ENCODE data around the gene ACP3.
"Not testable (repeated sequence)": the region's sequence is repeated elsewhere in the genome, so short reads cannot be mapped to it uniquely, and the experiment has no call there.

ACP3 gene

GRCh38 chr3:132362329-132362728, 45.1 kb downstream of the ACP3 start:
- DNase-seq (ENCODE audit: low spot score), result no peak

DNA sequence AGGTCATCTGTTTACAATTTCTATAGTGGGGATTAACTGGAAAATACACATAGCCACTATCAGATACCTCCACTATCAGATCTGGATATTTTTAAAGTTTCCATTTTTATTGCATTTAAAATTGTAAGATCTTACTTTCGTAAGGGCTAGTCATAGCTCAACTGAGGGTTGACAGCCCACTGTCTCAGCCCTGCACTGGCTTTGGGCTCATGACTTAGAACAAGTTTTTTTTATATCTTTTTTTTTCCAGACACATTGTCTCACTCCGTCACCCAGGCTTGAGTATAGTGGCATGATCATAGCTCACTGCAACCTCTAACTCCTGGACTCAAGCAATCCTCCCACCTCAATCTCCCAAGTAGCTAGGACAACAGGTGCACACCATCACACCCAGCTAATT, 51.3 kb downstream of the ACP3 start:
- no peak for DNase-seq (ENCODE audit: low spot score)

DNA sequence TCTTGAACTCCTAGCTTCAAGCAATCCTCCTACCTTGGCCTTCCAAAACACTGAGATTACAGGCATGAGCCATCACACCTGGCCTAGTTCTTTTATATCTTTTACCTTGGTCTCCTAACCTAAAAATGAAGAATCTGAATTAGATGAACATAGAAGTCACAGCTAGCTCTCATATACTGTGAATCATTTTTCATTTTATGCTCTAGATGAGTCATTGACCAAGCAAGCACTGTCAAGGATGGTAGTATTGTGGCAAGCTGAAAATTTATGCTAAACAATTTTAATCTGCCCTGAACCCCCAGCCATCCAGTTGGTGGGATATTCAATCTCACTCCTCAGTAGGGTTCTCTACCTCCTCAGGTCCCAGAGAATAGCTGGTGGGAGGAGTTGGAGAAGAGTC, 51.8 kb downstream of the ACP3 start:
- no peak for DNase-seq (ENCODE audit: low spot score)

DNA sequence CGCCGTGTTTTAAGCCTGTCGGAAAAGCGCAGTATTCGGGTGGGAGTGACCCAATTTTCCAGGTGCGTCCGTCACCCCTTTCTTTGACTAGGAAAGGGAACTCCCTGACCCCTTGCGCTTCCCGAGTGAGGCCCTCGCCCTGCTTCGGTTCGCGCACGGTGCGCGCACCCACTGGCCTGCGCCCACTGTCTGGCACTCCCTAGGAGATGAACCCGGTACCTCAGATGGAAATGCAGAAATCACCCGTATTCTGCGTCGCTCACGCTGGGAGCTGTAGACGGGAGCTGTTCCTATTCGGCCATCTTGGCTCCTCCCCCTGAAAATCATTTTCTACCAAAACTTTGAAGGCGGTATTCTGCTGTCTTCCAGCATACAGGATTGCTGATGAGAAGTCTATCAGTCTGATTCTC, 59.7 kb downstream of the ACP3 start:
- DNase-seq (ENCODE audit: low spot score), result not testable (repeated sequence)

DNA sequence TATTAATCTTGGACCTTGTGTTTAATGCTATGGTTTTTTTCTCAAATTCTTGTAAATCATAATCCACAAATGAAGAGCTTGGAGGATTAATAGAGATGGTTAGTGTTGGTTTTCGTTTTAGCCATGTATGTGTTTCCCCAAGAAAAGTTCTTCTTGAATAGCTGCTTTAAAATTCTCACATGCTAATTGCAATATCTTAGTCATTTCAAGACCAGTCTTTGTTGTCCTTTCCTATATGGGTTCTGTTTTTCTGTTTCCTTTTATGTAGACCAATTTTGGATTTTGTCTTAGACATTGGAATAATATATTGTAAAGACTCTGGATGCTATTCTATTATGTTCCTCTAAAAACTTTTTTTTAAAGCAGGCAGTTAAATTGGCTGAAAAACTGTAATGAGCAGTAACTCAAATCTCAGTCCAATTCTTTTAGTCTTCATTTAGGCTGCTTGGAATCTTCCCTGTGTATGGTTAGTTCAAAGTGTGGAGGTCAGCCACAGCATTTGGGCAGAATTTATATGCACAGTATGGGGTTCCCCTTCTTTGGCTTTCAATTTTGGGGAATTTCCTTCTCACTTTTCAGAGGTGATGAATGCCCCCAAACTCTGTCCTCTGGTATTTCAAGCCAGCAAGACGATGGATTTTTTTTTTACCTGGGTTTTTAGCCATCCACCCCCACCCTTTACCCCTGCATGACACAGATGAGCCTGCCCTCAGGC, 61.0 kb downstream of the ACP3 start:
- DNase-seq (ENCODE audit: low spot score), result no peak

DNA sequence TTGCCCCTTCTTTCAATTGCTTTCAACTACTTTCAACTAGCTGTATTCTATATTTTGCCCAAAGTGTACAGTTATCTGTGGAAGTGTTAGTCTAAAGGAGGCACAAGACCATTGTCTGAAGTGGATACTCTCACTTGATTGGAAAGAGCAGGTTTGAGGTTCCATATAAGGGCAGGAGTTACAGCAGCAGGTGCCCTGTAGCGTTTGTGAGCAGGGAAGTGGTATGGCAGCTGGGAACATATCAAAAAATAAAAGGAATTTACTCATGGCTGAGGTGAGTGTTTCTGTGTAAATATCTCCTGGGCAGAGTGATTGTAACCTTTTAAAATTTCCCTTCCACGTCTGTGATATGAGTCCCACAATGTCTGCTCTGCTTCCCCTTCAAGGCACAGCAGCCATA, 61.6 kb downstream of the ACP3 start:
- no peak for DNase-seq (ENCODE audit: low spot score)

DNA sequence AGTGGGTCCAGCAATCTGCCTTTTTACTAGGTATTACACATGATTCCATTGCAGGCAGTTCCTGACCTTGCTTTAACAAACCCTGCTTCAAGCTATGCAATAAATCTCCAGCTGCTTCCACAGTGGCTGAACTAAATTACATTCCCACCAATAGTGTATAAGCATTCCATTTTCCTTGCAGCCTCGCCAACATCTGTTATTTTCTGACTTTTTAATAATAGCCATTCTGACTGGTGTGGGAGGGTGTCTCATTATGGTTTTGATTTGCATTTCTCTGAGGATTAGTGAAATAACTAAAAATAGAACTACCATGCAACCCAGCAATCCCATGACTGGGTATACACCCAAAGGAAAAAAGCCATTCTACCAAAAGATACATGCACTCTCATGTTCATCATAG, 63.7 kb downstream of the ACP3 start:
- no peak for DNase-seq (ENCODE audit: low spot score)

- DNase-seq (ENCODE audit: low spot score), result no peak
Measured at GRCh38 chr3:132381348-132381944, 64.2 kb downstream of the ACP3 start.

DNA sequence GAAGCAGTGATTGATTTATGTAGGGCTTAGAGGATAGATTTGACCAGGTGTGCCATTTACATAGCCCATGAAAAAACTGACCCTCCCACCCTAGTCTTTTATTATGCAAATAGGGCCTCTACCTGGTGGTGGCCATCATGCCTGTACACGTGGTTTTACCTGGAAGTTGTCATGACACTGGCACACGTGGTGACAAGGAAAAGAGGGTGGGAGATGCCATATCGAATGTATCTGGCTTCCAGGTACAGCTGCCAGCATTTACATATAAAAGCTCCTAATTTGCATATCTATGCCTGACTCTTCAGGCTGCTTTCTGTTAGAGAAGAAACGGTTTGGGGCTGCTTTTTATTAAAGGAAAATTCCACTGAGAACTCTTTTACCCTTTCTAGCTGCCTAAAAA, 65.1 kb downstream of the ACP3 start:
- DNase-seq (ENCODE audit: low spot score), result no peak

- DNase-seq (ENCODE audit: low spot score), result no peak
Measured at GRCh38 chr3:132382688-132383194, 65.5 kb downstream of the ACP3 start.

DNA sequence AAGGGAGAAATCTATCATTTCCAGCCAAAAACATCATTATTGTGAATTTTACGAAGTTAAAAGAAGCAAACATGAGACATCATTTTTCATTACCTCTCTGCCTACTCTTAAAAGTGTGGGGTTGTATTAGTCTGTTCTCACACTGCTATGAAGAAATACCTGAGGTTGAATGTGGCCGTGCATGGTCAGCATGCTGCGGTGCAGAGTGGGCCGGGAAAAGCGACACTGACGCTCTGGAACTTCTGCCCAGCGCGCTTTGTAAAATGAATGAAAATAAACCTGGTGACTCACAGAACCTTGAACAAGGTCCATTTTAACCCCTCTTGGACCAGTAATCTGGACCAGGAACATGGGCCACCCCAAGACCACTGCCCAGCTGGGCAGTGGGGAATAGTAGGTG, 69.1 kb downstream of the ACP3 start:
- no peak for DNase-seq (ENCODE audit: low spot score)

DNA sequence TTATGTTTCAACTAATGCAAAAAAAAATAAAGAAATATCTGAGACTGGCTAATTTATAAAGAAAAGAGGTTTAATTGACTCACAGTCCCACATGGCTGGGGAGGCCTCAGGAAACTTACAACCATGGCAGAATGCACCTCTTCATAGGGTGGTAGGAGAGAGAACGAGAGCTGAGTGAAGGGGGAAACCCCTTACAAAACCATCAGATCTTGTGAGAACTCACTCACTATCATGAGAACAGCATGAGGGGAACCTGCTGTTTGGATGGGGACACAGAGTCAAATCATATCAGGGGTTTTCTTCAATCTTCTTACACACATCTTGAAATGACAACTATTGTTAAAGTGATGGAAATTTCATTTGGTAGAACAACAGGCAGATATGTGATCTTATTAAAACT, 75.5 kb downstream of the ACP3 start:
- DNase-seq (ENCODE audit: low spot score), result not testable (repeated sequence)

DNA sequence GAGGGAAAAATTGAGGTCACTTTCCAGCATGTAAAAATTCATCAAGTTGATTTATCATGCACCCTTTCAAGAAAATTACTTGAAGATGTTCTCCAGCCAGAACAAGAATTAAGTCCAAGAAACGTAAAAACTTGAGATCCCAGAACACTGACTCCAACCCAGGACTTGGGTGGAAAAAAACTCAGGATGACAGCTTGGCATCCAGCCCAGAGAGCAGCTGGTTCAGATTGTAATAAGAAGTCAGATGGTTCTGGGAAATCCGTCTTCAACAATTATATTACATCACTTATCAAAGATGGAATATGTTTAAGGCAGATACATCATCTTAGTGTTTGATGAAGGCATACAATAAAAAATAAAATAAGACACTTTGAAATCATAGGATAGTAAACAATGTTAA, 77.1 kb downstream of the ACP3 start:
- no peak for DNase-seq (ENCODE audit: low spot score)

GRCh38 chr3:132395126-132395525, 77.9 kb downstream of the ACP3 start:
- no peak for DNase-seq (ENCODE audit: low spot score)

DNA sequence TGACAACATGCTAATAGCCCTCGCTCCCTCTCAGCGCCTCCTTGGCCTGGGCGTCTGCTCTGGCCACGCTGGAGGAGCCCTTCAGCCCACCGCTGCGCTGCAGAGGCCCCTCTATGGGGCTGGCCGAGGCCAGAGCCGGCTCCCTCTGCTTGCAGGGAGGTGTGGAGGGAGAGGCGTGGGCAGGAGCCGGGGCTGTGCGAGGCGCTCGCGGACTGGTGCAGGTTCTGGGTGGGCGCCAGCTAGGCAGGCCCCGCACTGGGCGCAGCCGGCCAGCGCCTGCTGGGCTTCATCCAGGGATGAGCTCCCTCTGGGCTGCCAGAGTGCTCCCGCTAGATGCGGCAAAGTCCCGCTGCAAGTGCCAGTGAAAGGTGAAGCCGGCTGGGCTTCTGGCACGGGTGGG, 79.0 kb downstream of the ACP3 start:
- no peak for DNase-seq (ENCODE audit: low spot score)

- not testable (repeated sequence) for DNase-seq (ENCODE audit: low spot score)
Measured at GRCh38 chr3:132396776-132397175, 79.6 kb downstream of the ACP3 start.

- DNase-seq (ENCODE audit: low spot score), result peak; percentile 76
Measured at GRCh38 chr3:132399054-132399929, 82.1 kb downstream of the ACP3 start.

DNA sequence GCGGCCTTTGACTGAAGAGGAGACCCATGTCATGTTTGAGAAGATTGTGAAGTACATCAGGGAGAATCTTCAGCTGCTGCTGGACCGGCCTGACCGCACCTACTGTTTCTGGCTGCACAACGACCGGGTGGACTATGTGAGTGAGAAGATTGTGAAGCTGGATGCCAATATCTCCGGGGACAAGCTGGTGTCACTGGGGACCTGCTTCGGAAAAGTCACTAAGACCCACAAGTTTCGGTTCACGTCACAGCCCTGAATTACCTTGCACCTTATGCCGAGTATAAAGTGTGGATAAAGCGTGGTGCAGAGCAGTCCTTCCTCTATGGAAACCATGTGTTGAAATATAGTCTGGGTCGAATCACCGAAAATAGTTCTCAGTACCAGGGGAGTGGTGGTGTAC, 84.0 kb downstream of the ACP3 start:
- DNase-seq (ENCODE audit: low spot score), result no peak

- no peak for DNase-seq (ENCODE audit: low spot score)
Measured at GRCh38 chr3:132404276-132404675, 87.1 kb downstream of the ACP3 start.

GRCh38 chr3:132405188-132405587, 88.0 kb downstream of the ACP3 start:
- no peak for DNase-seq (ENCODE audit: low spot score)

DNA sequence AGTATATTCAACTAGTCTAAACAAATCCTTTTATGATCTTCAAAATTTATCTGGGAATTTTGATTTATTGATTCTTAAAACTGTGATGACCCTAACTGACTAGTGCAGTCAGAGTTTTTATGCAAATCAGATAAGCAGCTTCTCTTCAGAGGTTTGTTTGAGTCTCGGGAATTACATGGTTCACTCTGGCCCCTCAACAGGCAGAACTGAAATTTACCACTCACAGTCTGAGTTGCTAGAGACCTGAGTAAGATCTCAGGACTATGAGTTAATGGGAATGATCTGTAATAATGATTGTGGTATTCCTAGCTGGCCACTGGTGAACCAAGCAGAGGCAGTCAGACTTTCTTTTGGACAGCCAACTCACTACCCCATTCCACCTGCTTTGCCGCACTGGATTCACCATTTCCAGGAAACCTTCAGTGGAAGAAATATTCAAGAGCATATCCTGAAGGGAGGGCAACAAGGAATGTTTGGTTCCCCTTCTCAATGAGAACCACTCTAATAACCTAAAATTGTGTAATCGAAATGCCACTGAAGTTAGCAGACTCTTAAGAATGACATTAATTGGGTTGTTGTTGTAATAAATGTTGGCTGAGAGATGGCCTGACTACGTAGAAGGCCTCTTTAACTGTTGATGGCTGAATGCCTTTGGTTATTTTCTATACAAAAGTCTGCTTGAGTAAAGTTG, 88.5 kb downstream of the ACP3 start:
- DNase-seq (ENCODE audit: low spot score), result no peak

DNA sequence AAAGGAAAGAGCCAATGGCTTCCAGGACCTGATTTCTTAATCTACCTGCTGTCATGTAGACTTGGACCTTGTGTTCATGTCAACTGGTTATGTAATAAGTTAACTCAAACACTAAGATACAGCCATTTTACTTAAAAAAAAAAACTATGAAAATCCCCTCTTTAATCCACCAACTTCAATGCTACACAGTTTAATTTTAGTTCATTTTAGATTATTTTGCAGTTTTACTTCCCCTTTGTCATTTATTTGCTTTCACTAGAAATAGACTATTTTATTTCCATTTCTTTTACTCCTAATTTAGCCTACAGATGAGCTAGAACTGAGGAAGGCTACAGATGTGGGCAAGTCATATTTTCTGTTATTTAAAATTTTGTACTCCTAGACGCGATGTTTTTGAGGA, 89.4 kb downstream of the ACP3 start:
- no peak for DNase-seq (ENCODE audit: low spot score)

Measured in COLO829 (cell line).